KMS-11 (cell line): Measurements from ENCODE around the gene ABLIM2.

Source experiments
- H2AFZ ChIP-seq: fragments of 200-600 bp; sonication (generic); 2 replicates; pipeline ENCODE4 v1.6.1; 2016; ENCODE audit warnings: antibody characterized with exemption, mixed run types, low read depth
- H3K27ac ChIP-seq: fragments of 200-600 bp; sonication (generic); 2 replicates; pipeline ENCODE4 v1.6.1; 2016; ENCODE audit warnings: mild to moderate bottlenecking, mixed run types
- H3K27me3 ChIP-seq: fragments of 200-600 bp; sonication (generic); 2 replicates; pipeline ENCODE4 v1.6.1; 2017; ENCODE audit warnings: mild to moderate bottlenecking, low read depth, mixed run types, moderate library complexity; ENCODE audit not compliant: insufficient read depth
- H3K36me3 ChIP-seq: fragments of 200-600 bp; sonication (generic); 2 replicates; pipeline ENCODE4 v1.6.1; 2017; ENCODE audit warnings: mild to moderate bottlenecking, mixed run types; ENCODE audit not compliant: insufficient read depth
- H3K4me1 ChIP-seq: fragments of 200-600 bp; sonication (generic); 2 replicates; pipeline ENCODE4 v1.6.1; 2016; ENCODE audit warnings: mild to moderate bottlenecking, low read depth, mixed run types; ENCODE audit not compliant: poor library complexity, severe bottlenecking
- H3K4me2 ChIP-seq: fragments of 200-600 bp; sonication (generic); 2 replicates; pipeline ENCODE4 v1.7.0; 2016; ENCODE audit warnings: mild to moderate bottlenecking, mixed run types
- H3K4me3 ChIP-seq: fragments of 200-600 bp; sonication (generic); IDR thresholded peaks from 2 replicates; pipeline ENCODE4 v1.6.1; 2017; ENCODE audit warnings: low read depth, low read length, mixed read lengths; ENCODE audit not compliant: insufficient read depth
- H3K79me2 ChIP-seq: fragments of 200-600 bp; sonication (generic); 2 replicates; pipeline ENCODE4 v1.6.1; 2016; ENCODE audit warnings: low read depth, mixed run types; ENCODE audit not compliant: insufficient read depth
- H3K9ac ChIP-seq: fragments of 200-600 bp; sonication (generic); 2 replicates; pipeline ENCODE4 v1.6.1; 2016; ENCODE audit warnings: mild to moderate bottlenecking, mixed run types
- H4K20me1 ChIP-seq: fragments of 200-600 bp; sonication (generic); 2 replicates; pipeline ENCODE4 v1.6.1; 2016; ENCODE audit warnings: mild to moderate bottlenecking, mixed run types; ENCODE audit not compliant: insufficient read depth
- CTCF ChIP-seq: fragments of 200-600 bp; sonication (generic); conservative IDR thresholded peaks from 2 replicates; pipeline ENCODE4 v1.6.1; 2017; ENCODE audit warnings: low read depth, mild to moderate bottlenecking, antibody characterized with exemption, low read length, moderate library complexity, mixed read lengths

The ABLIM2 gene

GRCh38 chr4:8162625-8163024 lies 4.0 kb upstream of the ABLIM2 start:
- no peak overlapping the region for H3K27ac ChIP-seq
- H3K4me3 ChIP-seq: no peak overlapping the region
- H3K36me3 ChIP-seq: no peaks in the 10 kb centered on the region
- H3K79me2 ChIP-seq: no peaks in the 10 kb centered on the region
- TF ChIP-seq CTCF: no peak
- no peaks in the 10 kb centered on the region for H3K4me1 ChIP-seq
- no peak overlapping the region for H2AFZ ChIP-seq
- H3K4me2 ChIP-seq: no peak overlapping the region
- H4K20me1 ChIP-seq: no peaks in the 10 kb centered on the region
- H3K9ac ChIP-seq: no peak overlapping the region
- no peaks in the 10 kb centered on the region for H3K27me3 ChIP-seq

DNA sequence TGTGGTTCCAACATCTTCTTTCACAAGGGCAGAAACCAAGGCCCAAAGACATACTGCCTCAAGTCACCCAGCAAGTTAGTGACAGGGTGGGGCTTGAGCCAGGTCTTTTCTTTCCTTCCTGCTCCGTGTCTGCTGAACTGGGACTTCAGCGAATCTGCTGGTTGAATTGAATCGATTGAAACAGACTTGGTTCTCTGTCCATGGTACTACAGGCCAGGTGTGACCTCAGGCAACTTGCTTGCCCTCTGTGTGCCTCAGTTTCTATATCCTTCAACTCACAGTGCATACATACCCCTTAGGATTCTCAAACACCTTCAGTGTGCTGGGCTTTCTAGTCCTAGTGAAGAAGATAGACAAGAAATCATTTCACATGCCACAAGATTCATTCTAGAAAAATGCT lies 2.0 kb upstream of the ABLIM2 start:
- TF ChIP-seq CTCF: no peak
- no peaks in the 10 kb centered on the region for H3K4me1 ChIP-seq
- no peak overlapping the region for H3K4me3 ChIP-seq
- H2AFZ ChIP-seq: no peak overlapping the region
- no peak overlapping the region for H3K27ac ChIP-seq
- H3K4me2 ChIP-seq: no peak overlapping the region
- H3K27me3 ChIP-seq: no peaks in the 10 kb centered on the region
- H3K9ac ChIP-seq: no peak overlapping the region
- H3K79me2 ChIP-seq: no peaks in the 10 kb centered on the region
- H3K36me3 ChIP-seq: no peaks in the 10 kb centered on the region
- no peaks in the 10 kb centered on the region for H4K20me1 ChIP-seq

GRCh38 chr4:8160233-8160560 lies 1.6 kb upstream of the ABLIM2 start:
- H3K79me2 ChIP-seq: no peaks in the 10 kb centered on the region
- no peak for TF ChIP-seq CTCF
- no peaks in the 10 kb centered on the region for H3K27me3 ChIP-seq
- H3K4me1 ChIP-seq: no peaks in the 10 kb centered on the region
- H3K4me2 ChIP-seq: no peak overlapping the region
- H4K20me1 ChIP-seq: no peaks in the 10 kb centered on the region
- H3K36me3 ChIP-seq: no peaks in the 10 kb centered on the region
- no peak overlapping the region for H3K9ac ChIP-seq
- no peak overlapping the region for H3K4me3 ChIP-seq
- no peak overlapping the region for H2AFZ ChIP-seq
- H3K27ac ChIP-seq: no peak overlapping the region

GRCh38 chr4:8159537-8160232 lies 1.1 kb upstream of the ABLIM2 start:
- H2AFZ ChIP-seq: peak overlapping the region; percentile 59; the same call in 1 of the 2 replicates
- TF ChIP-seq CTCF: no peak
- peak overlapping the region; percentile 42 for H3K4me2 ChIP-seq
- no peaks in the 10 kb centered on the region for H3K4me1 ChIP-seq
- H3K9ac ChIP-seq: no peak overlapping the region
- no peaks in the 10 kb centered on the region for H3K79me2 ChIP-seq
- no peak overlapping the region for H3K27ac ChIP-seq
- H3K4me3 ChIP-seq: no peak overlapping the region
- H4K20me1 ChIP-seq: no peaks in the 10 kb centered on the region
- no peaks in the 10 kb centered on the region for H3K27me3 ChIP-seq
- H3K36me3 ChIP-seq: no peaks in the 10 kb centered on the region
